Choroid plexus epithelial cell (primary cell): ENCODE measurements around the gene POLR3A.

Experiments
- DNase-seq: peaks from one replicate; pipeline ENCODE4 v3.0.0-alpha.2; 2010; ENCODE audit warnings: low read depth
- H3K4me3 ChIP-seq: 2 replicates; pipeline ENCODE4 v1.5.1; 2011; ENCODE audit warnings: low read depth, mild to moderate bottlenecking, control low read depth, low read length, moderate library complexity
- CTCF ChIP-seq: conservative IDR thresholded peaks from 2 replicates; pipeline ENCODE4 v1.5.1; 2011; ENCODE audit warnings: low read depth, mild to moderate bottlenecking, control low read depth, inconsistent platforms, low read length, moderate library complexity

Gene POLR3A

DNA sequence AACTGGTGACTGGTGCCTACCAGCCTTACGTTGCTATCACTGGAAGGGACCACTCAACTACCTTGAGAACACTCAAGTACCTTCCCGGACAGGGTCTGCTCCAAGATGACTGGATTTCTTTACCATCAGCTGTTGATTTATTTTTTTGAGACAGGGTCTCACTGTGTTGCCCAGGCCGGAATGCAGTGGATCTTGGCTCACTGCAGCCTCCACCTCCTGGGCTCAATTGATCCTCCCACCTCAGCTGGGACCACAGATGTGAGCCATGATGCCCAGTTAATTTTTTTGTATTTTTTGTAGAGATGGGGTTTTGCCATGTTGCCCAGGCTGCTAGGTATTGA lies 57.5 kb downstream of the POLR3A start:
- TF ChIP-seq CTCF, result no peak
- DNase-seq, result no peak
- H3K4me3 ChIP-seq, result no peak overlapping the region

DNA sequence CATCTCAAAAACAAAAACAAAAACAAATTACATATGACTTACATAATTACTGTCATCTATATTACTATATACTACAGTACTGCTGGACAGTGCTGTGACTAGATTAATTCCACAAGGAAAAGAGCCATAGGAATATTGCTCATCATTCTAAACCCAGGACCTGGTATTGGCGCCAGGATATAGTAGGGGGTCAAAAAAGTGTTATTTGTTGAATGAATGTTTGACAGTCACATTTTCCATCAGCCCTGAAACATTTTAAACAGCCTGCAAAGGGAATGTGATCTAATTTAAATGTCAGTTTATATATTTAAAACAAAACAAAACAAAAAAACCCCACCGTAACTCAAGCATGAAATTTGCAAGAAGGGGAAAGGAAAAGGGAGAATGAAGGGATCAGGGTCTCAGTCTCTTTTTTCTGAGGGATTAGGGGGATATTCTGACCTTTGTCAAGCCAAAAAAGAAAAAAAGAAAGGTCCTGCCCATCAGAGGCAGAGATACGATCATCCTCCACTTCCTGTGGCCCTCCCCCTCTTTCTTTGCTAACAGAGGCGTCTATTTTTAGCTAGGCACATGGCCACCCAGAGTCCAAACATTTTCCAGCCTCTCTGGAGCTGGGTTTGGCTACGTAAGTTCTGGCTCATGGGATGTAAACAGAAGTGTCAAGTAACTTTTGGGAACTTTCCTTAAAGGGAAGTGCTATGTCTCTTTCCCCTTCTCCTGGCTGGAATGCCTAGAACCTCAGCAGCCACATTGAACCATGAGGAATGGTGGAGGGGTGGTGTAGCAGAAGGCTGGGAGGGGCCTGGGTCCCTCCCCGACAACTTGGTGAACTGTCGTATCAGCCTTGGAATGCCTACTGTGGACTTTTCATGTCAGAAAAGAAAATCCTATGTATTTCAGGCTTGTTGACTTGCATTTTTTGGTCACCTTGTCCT lies 58.2 kb downstream of the POLR3A start:
- no peak for TF ChIP-seq CTCF
- H3K4me3 ChIP-seq, result no peak overlapping the region

DNA sequence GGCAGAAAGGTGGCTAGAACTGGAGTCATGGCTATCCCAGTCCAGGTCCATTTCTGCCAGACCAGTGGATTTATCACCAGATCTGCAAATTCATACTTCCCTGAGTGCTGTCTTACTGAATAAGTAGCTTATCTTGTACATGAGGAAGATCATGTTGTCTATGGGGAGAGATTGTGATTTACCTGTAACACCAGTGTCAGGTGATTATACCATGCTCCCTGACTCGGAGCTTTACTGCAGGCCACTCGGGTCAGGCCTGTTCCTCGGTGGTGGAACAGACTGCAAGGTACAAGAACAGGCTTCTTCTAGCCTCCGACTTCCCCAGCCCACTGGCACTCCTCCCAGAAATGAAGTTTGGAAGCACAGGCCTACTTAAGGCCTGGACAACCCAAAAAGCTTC lies 60.2 kb downstream of the POLR3A start:
- H3K4me3 ChIP-seq, result no peak overlapping the region
- DNase-seq, result no peak
- no peak for TF ChIP-seq CTCF

More for the DNA sequence above, 58.2 kb downstream of the POLR3A start:
- peak; percentile 94 for DNase-seq

DNA sequence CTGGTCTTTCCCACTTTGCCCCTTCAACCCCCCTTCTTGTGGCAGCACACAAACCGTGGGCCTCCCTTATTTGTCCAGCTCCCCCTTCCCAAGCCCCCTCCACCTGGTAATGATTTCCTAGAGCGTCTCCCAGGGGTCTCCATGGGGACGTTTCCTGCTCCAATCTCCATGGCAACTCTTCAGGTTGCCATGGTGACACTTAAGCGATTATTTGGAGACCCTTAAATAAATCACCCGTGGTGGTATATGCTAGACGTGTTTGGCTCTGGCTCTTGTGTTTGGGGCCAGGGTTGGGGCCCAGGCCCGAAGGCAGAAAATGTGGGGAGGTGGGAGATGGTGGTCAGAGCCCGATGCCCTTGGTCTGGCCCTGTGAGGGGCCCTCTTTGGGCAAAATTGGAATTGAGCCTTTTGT lies 61.7 kb downstream of the POLR3A start:
- DNase-seq, result no peak
- TF ChIP-seq CTCF, result no peak
- H3K4me3 ChIP-seq, result no peak overlapping the region

DNA sequence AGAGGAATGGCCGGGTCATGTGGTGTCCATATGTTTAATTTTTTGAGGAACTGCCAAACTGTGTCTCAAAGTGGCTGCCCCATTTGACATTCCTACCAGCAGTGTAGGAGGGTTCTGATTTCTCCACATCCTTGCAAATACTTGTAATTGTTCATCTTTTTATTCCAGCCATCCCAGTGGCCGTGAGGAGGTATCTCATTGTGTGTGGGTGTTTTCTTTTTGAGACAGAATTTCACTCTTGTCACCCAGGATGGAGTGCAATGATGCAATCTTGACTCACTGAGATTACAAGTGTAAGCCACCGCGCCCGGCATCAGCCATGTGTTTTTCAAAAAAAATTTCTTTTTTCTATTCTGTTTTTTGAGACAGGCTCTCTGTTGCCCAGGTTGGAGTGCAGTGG lies 64.0 kb downstream of the POLR3A start:
- no peak for TF ChIP-seq CTCF
- peak; percentile 58 for DNase-seq
- H3K4me3 ChIP-seq, result no peak overlapping the region

GRCh38 chr10:77964811-77965210 lies 64.5 kb downstream of the POLR3A start:
- no peak overlapping the region for H3K4me3 ChIP-seq
- DNase-seq, result no peak
- TF ChIP-seq CTCF, result no peak

GRCh38 chr10:77963901-77964300 lies 65.4 kb downstream of the POLR3A start:
- no peak for DNase-seq
- TF ChIP-seq CTCF, result no peak
- no peak overlapping the region for H3K4me3 ChIP-seq
